ENCODE data around the gene COX17. TPM values are rescaled to one million over a fixed set of nuclear protein-coding genes. Genes with fewer than 3 reads are reported as not detected.

Gene COX17
- total RNA-seq, 2 experiments from 2014 or later: 83.6 to 86.7 TPM

GRCh38 chr3:119715105-119715504 lies 37.9 kb upstream of the COX17 start:
- ChIA-PET POLR2A (no interaction called here), CTCF (interaction anchor here (1.2 to 2.3 kb wide), 3 partner anchors 9 to 21 kb away, joined by 4 to 7 read pairs (median 5); no protein-coding TSS in a partner anchor)
- TF ChIP-seq, protein P1, sequence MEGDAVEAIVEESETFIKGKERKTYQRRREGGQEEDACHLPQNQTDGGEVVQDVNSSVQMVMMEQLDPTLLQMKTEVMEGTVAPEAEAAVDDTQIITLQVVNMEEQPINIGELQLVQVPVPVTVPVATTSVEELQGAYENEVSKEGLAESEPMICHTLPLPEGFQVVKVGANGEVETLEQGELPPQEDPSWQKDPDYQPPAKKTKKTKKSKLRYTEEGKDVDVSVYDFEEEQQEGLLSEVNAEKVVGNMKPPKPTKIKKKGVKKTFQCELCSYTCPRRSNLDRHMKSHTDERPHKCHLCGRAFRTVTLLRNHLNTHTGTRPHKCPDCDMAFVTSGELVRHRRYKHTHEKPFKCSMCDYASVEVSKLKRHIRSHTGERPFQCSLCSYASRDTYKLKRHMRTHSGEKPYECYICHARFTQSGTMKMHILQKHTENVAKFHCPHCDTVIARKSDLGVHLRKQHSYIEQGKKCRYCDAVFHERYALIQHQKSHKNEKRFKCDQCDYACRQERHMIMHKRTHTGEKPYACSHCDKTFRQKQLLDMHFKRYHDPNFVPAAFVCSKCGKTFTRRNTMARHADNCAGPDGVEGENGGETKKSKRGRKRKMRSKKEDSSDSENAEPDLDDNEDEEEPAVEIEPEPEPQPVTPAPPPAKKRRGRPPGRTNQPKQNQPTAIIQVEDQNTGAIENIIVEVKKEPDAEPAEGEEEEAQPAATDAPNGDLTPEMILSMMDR (IDR thresholded peaks at IDR 0.05): no peak
- Mint-ChIP-seq H3K4me3 (no peak overlapping the region), H3K36me3 (ENCODE audit: low read depth) (no peaks in the 10 kb centered on the region), H3K27me3 (no peaks in the 10 kb centered on the region), H3K9me3 (no peaks in the 10 kb centered on the region), H3K27ac (no peak overlapping the region), H3K4me1 (ENCODE audit: low read depth) (no peaks in the 10 kb centered on the region)
- no peak for ATAC-seq
- DNase-seq: no peak
- intact Hi-C loops (cut with micrococcal nuclease): no loop called here

DNA sequence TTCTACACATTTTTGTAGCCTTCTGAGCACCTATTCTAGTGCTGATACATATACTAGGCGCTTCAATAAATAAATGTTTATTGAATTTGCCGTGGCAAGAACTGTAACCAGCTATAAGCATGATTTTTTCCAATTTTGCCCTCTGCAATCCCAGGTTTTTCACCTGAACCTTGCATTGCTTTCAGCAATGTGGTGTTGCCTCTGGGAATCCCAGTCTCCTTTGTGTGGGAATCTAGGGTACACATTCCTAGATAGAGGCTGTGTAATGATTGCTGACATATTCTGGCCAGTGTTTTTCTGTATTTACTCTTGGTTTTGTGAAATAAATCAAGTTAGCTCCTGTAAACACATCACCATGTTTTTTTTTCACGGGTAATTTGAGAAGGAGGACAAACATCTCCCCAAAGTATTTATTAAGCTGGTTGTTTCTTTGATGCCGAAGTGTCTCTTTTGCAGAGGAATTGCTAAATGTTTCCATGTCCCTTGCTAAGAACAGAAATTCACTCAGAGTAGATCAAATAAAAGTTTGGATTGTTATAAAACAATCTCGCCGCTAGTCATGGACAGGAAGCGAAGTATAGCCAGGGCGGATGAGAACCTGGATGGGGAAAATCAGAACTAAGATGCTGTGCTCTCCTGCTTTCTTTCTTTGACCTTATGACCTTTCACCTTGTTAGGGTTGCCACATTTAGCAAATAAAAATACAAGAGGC lies 26.8 kb upstream of the COX17 start:
- Mint-ChIP-seq H3K4me1 (ENCODE audit: low read depth) (peaks cover 36% of the 10 kb centered on the region), H3K9me3 (peaks cover 5% of the 10 kb centered on the region), H3K36me3 (ENCODE audit: low read depth) (peaks cover 5% of the 10 kb centered on the region), H3K27ac (no peak overlapping the region), H3K27me3 (peaks cover 4% of the 10 kb centered on the region), H3K4me3 (peak overlapping the region; percentile 67)
- ChIA-PET POLR2A (no interaction called here), CTCF (interaction anchor here (0.7 to 2.2 kb wide), 3 partner anchors 8 to 25 kb away, joined by 3 to 5 read pairs (median 3); no protein-coding TSS in a partner anchor)
- intact Hi-C loops (cut with micrococcal nuclease): no loop called here
- no peak for DNase-seq
- TF ChIP-seq, protein P1 (IDR thresholded peaks at IDR 0.05): no peak
- no peak for ATAC-seq

- intact Hi-C loops (cut with micrococcal nuclease): no loop called here
- ChIA-PET CTCF (interaction anchor here (1.1 kb wide), 1 partner anchor 14 kb away, joined by 4 read pairs; no protein-coding TSS in a partner anchor), POLR2A (no interaction called here)
- H3K9me3 Mint-ChIP-seq: peaks cover 5% of the 10 kb centered on the region
- peak; percentile 86 for DNase-seq
- TF ChIP-seq, protein P1 (IDR thresholded peaks at IDR 0.05): no peak
- H3K4me1 Mint-ChIP-seq (ENCODE audit: low read depth): peaks cover 38% of the 10 kb centered on the region
- H3K27ac Mint-ChIP-seq: peak within 1 kb of the TSS; percentile 26
- peaks cover 4% of the 10 kb centered on the region for H3K27me3 Mint-ChIP-seq
- H3K4me3 Mint-ChIP-seq: peak within 1 kb of the TSS; percentile 67
- peaks cover 5% of the 10 kb centered on the region for H3K36me3 Mint-ChIP-seq (ENCODE audit: low read depth)
- peak; percentile 89 for ATAC-seq
These were observed 25.6 kb upstream of the COX17 start, which contains the start of gene CFAP91 for GRCh38 chr3:119702530-119703527. TSS of gene CFAP91 (plus strand) at chr3:119703022. CDS start at chr3:119703099, 77 bp downstream.

DNA sequence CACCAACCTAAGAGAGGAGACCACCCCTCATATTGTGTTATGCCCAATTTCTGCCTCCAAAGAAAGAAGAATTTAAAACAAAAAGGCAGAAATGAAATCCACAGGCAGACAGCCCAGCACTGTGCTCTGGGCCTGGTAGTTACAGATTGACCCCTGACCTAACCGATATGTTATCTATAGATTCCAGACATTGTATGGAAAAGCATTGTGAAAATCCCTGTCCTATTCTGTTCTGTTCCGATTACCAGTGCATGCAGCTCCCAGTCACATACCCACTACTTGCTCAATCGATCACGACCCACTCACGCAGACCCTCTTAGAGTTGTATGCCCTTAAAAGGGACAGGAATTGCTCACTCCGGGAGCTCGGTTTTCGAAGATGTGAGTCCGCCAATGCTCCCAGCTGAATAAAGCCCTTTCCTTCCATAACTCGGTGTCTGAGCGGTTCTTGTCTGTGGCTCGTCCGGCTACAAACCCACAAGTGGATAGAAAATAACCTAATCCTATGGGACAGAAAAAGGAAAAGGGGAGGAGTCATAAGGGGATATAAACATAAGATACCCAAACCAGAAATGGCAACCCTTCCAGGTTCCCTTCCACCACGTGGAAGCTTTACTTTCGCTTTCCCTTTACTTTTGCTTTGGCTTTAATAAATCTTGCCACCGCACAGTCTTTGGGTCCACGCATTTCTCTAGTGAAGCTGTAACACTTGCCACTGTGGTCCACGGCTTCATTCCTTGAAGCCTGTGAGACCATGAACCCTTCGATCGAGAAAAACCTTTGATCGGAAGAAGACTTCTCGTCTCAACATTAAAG lies 23.9 kb upstream of the COX17 start:
- DNase-seq (peak; percentile 22), ATAC-seq (peak; percentile 25)
- peaks cover 5% of the 10 kb centered on the region for H3K9me3 Mint-ChIP-seq
- CTCF ChIA-PET: interaction anchor here (3.9 kb wide), 1 partner anchor 11 kb away, joined by 22 read pairs; no protein-coding TSS in a partner anchor
- no peak overlapping the region for H3K4me3 Mint-ChIP-seq
- intact Hi-C loops (cut with micrococcal nuclease): no loop called here
- H3K36me3 Mint-ChIP-seq (ENCODE audit: low read depth): peaks cover 5% of the 10 kb centered on the region
- H3K4me1 Mint-ChIP-seq (ENCODE audit: low read depth): peaks cover 38% of the 10 kb centered on the region
- POLR2A ChIA-PET: interaction anchor here (0.7 to 1.3 kb wide), 2 partner anchors 24 to 26 kb away, joined by 3 to 5 read pairs; partner anchors contain the start of gene COX17
- peak overlapping the region; percentile 95 for H3K27ac Mint-ChIP-seq
- TF ChIP-seq, protein P1 (IDR thresholded peaks at IDR 0.05): no peak
- peaks cover 4% of the 10 kb centered on the region for H3K27me3 Mint-ChIP-seq

Data from activated CD8-positive, alpha-beta T cell treated with anti-CD3 and anti-CD28 coated beads for 36 hours (primary cell).